ENCODE data around the gene SLC15A4. TPM values are rescaled to one million over a fixed set of nuclear protein-coding genes. Genes with fewer than 3 reads are reported as not detected.

The SLC15A4 gene
- total RNA-seq, 2 experiments from 2014 or later, result 24.9 to 28.4 TPM

Other genes with a start within 250 kb of the SLC15A4 start
- gene GLT1D1, start 29.5 kb upstream of the SLC15A4 start, total RNA-seq, result under 1 TPM in 1 of 2 experiments, not detected in 1; 0.10 TPM